Activated gamma-delta T cell (primary cell): ENCODE data around the gene NFKBIE.

Experiments used
- DNase-seq: peaks from one replicate; lab custom pipeline; 2025; lab: John Stamatoyannopoulos, UW

Gene NFKBIE

DNA sequence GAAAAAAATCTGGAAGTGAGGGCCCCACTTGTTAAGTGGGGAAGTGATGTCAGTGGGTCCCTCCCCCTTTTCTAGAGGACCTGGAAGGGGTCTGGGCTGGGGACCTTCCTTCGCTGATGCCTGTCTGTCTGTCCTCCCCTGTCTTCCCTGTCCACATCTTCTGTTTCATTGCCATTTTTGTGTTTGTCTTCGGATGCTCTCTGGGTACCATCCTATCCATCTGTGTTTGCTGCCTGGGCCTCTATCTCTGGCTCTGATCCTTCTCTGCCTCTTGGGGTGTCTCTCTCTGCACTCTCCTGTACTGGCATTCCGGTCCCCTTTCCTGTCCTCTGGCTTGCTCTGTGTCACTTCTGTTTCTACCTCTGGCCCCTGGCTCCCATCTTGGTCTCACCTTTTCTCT, 7.2 kb upstream of the NFKBIE start:
- DNase-seq: no peak

DNA sequence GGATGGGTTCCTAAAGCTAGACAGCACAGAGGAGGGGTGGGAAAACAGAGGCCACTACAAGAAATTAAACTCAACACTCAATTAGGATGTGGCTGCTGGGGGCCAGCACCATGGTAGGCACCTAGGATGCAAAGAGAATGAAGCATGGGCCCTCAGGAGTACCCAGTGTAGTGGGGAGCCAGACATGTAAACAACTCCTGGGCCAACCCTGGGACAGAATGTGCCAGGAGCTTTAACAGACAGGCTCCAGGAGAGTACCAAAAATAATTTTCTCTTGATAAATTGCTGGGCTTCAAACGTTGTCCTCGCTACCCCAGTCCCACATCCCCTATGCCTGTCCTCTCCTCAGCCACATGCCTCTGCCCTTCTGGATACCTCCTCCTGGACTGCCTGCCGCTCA, 6.6 kb upstream of the NFKBIE start:
- no peak for DNase-seq

DNA sequence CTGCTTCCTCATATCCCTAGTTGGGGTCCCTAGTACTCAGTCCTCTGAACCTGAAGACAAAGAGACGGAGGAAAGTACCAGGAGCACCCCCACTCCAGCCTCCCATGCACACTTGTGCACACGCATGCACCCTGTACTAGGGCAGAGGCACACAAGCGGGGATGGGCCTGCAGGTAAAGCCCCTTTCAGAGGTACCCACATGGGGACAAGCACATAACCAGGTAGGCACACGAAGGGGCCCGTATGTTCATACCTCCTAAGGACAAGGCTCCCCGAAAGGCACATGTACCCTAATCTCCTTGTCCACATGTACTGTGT, 6.0 kb upstream of the NFKBIE start:
- DNase-seq: no peak

DNA sequence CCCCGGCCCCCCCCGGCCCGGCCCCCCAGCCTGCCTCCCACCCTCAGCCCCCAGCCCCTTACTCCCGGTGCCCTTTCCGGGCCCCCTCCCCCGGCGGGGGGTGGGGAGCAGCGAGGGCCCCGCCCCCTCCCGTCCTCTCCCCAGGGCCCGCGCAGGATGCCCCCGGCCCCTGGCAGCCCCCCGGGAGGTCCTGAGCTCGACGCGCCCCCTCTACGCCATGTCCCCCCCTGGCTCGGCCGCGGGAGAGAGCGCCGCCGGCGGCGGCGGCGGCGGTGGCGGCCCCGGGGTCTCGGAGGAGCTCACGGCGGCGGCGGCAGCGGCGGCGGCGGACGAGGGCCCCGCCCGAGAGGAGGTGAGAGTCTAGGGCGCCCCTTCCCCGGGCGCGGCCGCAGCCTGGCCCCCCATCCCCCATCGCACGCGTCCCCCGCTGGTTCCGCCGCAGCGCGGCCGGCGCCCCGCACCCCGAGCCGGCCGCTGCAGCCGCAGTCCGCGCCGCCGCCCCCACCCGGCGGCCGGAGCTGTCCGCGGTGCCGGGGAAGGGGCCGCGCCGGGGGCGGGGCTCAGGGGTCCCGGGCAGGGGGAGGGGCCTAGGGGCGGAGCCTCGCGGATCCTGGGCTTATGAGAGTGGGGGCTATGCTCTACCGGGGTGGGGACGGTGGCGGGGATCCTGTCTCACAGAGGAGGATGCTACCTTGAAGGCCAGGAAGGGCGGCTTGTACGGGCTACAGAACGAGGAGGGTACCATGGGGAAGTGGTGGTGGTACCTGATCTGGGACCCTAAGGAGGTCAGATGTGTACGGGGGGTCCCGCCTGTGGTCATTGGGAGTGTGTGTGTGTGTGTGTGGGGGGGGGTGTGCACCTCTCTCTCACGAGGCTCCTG, 5.4 kb upstream of the NFKBIE start:
- no peak for DNase-seq

DNA sequence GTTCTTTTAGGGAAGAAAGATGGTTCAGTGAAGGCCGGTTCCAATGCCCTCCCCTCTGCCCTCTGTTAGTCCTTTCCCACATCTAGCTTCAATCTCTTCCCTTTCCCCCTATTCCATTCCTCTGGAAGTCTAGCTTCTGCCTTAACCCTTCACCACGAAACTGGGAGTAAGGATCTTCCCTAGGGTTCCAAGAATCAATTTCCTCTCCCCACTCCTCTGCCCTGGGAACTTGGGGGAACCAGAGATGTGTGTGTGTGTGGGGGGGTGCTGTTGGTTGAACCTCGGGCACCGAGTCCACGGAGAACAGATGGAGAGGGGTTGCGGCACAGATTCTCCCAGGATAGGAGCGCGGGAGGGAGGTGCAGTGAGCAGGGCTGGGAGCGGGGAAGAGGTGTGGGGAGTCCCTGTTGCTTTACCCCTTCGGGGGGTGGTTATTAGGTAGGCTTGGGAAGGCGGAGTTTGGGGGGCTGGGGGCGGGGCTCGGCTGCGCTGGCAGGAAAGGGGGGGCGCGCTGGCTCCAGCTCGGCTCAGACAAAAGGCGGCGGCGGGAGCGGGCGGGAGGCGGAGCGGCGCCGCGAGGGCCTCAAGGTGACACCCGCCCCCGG, 4.7 kb upstream of the NFKBIE start, which contains the start of gene TMEM151B:
Gene TMEM151B (plus strand): TSS at position 530 of the 605 bp plus-strand sequence. CDS start 293 bp downstream, outside the sequence.
- DNase-seq: peak; percentile 30

DNA sequence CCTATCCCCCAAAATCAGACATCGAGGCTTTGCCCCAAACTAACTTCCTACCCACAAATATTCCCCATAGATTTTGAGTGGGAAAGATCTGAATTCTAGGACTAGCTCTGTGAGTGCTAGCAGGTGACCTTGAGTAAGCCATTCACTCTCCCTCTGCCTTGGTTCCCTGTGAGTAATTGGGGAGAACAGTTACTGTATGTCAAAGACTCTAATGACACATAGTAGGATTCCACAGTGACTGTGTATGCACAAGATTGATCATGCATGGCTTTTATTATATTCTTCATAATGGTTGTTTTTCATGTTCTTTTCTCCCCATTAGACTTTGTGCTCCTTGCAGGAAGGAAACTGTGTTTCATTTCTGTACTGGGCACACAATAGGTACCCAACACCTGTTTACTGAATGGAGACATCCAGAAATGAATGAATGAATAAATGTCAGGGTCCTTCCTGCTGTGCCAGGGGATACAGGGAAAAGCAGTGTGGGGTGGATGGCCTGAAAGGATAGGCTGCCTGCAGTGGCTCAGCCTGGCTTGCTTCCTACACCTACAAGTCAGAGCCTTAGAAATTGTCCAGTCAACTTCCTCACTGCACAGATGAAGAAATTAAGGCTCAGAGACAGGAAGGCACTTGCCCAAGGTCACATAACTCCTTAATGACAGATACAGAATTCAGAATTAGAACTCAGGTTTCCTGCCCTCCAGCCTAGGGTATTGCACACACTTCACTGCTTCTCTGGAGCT, 4.0 kb upstream of the NFKBIE start:
- DNase-seq: no peak

DNA sequence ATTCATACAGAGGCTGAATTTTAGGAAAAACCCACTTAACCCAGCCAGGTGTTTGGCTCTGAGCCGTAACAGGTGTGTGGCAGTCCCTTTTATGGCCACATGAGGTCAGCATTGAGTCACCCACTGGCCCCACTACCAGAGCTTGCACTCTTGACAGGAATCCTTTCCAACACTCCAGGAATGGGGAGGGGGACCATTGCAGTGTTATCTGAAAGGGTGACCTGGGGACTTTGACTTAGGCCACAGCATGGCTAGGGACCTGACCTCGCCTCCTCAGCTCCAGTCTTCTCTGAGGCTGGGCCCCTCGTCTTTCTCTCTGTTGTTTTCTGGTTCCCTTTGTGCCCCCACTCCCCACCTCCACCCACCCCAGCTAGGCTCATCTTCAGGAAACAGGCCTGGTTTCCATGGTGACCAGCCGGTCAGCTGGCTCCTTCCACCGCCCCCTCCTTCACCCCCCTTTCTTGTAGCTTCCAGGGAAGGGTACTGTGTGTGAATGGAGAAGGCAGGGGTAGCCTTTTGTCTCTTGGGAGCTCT, 2.8 kb upstream of the NFKBIE start:
- DNase-seq: no peak

DNA sequence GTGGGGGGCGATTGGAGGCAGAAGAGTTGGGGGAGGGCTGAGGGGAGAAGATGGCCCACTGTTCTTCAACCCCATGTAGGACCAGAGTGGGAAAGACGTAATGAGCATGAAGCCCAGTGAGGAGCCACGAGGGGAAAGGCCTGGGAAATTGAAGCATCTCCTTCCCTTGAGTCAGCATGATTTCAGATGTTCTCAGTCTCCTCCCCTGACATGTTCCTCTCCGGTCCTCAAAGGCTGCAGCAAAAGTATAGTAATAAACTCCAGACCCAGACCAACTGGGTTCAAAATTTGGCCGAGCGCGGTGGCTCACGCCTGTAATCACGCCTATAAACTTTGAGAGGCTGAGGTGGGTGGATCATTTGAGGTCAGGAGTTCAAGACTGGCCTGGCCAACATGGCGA, 1.9 kb upstream of the NFKBIE start:
- DNase-seq: no peak

DNA sequence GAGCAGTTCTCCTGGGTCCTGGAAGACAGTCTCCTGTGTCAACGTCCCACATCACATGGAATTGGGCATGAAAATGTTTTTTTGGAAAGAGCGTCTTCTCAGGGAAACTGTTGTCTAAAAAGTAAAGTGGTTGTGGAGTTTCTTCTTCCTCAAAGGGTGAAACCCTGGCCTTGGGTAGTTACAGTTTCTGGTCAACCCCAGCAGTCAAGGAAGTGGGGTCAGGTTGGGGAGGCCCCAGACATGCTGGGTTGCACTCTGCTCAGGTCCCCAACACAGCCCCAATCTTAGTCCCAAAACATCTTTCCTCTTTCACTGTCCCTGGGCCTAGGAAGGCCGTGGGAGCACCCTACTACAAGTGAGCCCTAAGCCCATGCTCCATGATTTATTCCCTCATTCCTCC, 996 bp upstream of the NFKBIE start:
- no peak for DNase-seq

DNA sequence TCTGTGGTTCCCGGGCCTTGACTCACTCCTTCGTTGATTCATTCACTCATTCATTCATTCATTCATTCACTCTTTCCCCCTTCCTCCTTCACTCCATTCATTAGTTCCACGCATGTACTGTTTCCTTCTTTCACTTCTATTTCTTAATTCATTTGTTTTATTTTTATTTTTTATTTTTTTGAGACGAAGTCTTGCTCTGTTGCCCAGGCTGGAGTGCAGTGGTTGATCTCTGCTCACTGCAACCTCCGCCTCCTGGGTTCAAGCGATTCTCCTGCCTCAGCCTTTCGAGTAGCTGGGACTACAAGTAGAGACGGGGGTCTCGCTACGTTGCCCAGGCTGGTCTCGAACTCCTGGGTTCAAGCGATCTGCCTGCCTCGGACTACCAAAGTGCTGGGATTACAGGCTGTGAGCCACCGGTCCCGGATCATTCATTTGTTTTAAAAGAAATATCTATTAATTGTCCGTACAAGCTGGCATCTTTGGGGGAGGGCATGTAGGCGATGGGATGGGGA, 427 bp upstream of the NFKBIE start:
- no peak for DNase-seq

DNA sequence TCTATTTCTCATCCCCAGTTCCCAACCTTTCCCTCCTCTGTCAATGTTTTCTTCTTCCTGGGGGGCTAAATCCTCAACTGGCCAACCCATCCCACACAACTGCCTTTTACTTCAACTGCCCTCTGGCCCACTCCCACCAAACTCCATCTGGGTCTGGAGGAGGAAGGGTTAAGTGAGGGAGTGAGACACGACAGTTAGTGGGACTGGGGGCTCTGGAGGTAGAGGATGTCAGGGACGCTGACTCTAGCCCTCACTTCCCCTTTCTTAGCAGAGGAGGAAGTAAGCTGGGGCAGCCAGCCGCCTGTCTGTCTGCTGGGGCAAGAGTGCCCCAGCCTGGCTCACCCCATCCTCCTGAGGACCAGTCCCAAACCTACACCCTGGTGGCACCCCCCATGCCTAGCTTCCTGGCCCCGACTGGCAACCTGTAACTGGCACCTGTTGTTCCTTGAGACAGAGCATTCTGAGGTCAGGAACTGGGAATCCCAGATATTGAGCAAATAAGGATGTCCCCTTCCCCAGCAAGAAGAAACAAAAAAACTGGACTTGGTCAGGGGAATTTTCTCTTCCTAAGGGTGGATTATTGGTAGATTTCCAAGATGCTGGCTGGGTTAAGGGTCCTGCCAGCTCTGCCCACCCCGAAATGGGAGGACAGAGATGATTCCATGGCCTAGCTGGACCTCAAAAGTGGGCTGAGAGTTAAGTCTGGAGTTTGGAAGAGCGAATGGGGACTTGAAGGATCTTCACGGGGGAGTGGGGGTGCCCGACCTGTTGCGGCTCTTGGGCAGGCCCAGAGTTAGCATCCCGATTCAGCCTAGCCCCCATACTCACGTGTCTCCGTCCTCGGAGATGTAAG, 971 bp downstream of the NFKBIE start:
- DNase-seq: no peak

DNA sequence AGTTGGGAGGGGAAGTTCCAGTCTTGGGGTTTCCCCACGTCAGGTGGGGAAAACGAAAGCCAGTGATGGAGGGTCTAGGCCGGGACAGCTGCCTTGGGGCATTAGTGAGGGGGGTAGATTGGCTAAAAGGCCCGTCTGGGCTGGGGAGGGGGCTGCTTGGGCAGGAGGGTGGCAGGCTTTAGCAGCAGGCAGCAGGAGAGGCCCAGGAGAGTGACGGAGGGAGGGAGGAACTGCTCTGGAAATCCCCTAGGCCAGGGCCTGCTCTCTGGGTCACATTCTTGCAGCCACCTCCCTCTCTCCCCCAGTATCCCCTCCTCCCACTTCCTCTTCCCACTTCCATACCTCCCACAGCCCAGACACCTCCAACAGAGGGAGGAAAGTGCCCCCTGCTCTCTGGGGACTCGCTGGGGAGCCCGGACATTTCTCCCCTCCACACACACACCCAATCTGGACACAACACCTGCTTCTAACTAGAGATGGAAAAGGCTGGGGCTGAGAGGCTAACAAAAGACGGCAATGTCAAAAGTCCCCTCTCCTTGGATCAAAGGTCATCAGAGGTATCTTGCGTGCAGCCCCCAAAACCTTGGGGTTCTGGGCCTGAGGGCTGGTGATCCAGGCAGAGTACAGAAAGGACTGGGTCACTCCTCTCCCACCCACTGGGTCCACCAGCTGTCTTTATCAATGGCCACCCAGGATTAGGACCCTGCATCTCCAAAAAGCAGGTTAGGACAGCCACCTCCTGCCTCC, 1.8 kb downstream of the NFKBIE start:
- DNase-seq: no peak

DNA sequence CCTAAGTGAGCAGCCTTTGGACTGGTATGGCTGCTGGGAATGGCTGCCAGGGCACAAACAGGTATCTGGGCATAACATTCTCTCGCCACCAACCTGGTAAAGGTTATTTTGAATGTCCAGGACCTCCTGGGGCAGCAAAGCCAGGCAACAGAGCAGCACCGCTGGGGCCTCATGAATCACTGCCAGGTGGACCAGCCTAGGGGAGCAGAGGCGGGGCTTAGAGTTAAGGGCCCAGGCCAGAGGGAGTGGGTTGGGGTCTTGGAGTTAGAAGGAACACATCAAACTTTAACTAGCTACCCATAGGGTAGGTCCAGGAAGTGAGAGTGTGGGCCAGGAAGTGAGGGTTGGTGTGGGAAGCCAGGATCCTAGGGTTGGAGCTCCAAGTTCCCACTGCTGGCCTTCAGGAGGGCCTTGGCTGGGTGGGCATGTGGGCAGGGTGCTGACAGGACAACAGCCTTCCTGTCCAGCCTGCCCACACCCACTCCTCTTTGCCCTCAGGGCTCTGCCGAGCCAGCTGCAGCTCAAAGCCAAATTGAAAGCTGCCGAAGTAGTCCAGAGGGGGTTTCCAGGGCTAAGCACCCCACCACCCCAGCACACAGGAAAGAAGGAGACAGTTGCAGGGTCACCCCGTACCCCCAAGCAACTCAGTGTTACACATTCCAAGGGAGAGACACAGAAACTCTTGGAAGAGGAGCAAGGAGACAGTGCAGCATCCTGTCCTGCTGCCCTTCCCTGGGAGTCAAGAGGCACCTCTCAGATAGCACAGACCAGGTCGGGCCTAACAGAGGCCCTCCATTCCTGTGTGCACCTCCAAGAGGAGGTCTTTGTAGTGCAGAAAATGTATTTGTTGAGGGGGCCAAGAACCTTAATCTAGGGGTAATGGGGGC, 2.6 kb downstream of the NFKBIE start:
- DNase-seq: no peak

DNA sequence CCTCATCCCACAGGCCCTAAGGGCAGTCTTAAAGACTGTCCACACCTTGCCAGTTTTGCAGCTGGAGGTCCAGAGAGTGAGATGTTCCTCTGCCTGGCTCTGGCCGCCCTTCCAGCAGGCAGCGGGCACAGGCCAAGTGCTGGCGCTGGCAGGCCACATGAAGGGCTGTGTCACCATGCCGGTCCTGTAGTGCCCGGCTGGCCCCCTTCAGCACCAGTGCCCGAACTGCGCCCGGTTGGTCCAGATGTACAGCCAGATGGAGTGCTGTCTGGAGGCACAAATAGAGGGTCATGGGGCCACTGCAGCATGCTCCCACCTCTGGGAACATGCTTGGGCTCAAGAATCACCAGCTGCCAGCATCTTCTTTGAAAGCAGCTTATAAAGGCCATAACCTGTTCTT, 3.8 kb downstream of the NFKBIE start:
- DNase-seq: no peak

DNA sequence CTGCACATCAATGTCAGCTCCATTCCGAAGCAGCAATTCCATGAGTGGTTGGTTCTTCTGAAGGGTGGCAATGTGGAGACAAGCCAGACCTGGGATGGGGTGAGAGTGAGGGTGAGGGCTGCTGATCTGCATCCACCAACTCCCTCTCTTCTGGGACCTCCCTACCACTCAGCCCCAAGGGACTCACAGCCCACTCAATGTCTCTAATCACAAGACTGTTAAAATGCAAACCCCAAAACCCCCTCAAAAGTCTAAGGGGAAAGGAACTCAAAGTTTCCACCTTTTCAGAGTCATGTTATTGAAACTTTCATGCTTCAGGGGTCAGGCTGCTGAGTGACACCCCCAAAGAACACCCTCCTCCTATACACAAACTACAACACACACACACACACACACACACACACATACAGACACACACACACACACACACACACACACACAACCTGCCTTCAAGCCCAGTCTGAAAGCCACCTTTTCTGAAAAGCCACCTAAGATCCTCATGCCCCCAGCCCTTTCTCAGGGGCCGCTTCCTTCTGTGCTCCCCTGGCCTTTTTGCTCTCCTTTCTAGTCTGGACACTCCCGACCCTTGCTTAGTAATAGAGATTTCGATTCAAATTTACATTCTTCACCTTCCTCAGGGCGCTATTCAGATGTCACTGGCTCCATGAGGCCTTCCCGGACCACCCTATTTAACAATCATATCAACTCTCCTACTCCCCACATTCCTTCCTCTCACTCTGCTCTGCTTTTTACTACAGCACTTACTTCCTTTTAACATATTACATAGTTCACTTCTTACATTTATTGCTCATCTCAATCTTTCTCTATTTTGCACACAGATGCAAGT, 4.7 kb downstream of the NFKBIE start:
- DNase-seq: no peak

DNA sequence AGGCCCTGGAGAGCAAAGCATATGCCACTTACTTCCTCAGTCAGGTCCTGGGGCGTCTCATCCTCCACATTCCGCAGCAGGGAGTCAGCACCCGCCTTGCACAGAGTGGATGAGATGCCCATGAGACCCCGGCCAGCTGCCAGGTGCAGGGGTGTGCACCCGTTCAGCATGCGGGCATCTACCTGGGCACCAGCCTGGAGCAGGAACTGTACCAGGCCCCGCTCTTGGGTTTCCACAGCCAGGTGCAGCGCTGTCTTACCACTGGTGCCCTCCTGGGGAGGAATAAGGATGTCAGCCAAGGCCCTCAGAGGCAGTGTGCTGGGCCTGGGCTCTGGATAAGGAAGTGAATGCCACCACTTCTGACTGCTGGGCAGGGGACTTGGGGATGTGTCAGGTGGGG, 5.3 kb downstream of the NFKBIE start:
- DNase-seq: no peak

DNA sequence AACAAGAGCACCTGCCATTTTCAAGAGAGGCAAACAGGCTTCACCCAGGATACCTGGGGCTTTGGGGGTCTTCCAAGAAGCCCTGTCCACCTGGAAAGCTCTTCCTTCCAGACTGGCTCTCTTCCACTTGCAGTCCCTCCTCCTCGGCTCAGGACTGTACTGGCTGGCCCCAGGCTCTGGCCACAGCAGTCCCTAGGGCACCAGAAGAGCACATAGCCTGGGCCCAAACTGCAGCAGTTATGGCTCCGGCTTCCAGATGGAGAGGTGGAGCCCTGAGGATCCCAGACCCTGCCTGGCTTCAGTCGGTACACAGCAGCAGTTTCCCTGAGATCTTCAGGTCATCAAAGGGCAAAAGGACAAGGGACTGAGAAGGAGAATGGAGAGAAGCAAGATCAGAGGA, 6.4 kb downstream of the NFKBIE start:
- no peak for DNase-seq

DNA sequence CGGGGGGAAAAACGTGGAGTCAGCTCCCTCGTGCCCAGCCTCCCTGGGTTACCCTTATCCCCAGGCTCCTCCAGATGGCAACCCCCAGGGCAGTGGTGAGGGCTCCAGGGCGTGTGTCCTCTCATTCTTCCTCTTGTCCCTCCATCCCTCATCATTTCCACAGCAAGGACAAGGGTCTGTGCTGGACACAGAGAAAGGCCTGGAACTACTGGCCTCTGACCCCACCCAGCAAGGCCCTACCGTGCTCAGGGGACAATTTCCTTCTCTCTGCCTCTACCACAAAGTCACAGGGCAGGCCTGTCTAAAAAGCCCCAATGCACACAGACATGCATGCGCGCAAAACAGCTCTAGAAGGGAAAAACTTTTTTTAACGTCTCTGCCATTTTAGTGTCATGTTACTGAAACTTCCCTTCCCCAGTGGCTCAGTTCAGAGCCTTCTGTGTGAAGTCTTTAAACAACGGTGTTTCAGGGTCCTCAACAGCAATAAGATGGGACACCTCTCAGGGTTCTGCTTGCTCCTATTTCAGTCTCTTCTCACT, 7.0 kb downstream of the NFKBIE start:
- DNase-seq: no peak
